ENCODE measurements around the gene GLS.
"Not testable (repeated sequence)": the region's sequence is repeated elsewhere in the genome, so short reads cannot be mapped to it uniquely, and the experiment has no call there.

Gene GLS

DNA sequence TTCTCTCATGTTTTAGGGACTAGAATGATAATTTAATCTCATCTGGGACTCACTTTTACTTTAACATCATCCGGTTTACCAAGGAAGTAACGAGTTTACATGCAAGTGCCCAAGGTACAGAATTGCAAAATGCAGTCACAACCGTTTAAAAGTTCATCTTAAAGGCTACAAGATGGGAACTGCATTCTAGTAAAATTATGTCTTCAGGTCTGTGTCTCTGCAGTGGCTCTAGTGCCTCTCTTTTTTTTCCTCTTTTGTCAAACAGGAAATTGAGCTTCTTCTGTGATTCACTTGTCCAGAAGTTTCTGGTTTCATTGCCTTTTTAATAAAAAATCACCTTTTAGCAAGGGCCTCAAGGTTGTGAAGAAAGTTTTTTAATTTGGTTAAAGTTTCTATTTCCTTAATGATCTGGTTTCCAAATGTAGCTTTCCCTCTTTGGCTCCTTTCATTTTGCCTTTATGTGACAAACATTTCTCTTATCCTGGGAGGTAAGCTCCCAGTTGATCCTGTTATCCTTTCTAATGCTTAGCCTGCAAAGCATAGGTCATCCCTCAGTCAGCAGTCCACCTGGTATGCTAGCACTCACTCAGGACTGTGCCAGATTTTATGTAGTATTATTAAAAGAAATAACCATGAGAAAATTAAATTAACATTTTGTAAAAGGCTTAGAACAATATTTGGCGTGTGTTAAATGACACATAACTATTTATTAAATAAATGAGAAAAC lies 2.4 kb downstream of the GLS start:
- DNase-seq (ENCODE audit: low read depth in 3 of 3, low spot score in 1 of 3): no peak

DNA sequence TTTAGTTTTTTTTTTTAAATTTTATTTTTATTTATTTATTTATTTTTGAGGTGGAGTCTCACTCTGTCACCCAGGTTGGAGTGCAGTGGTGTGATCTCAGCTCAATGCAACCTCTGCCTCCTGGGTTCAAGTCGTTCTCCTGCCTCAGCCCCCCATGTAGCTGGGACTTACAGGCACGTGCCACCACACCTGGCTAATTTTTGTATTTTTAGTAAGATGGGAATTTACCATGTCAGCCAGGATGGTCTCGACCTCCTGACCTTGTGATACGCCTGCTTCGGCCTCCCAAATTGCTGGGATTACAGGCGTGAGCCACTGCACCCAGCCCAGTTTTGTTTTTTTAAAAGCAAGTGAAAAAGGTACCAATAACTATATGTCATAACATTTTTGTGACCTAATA lies 5.2 kb downstream of the GLS start:
- DNase-seq (ENCODE audit: low read depth in 3 of 3, low spot score in 1 of 3): not testable (repeated sequence)

DNA sequence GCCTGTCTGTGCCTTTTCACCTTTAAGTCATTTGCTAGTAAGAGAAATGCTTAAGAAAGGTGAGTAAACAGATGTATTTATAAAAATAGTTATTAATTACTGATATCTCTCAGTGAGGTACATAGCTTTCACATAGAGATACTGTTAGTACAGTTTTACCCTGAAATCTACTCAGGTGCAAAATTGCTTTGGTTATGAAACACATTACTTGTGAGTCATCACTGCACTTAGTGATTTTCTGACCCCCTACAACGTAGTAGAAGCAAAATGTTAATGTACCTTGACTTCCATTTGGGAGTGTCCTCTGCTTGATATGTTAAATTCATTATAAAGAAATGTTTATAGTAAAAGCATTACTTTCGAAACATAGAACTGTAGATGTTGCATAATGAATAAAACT lies 6.5 kb downstream of the GLS start:
- DNase-seq (ENCODE audit: low read depth in 3 of 3, low spot score in 1 of 3): no peak

DNA sequence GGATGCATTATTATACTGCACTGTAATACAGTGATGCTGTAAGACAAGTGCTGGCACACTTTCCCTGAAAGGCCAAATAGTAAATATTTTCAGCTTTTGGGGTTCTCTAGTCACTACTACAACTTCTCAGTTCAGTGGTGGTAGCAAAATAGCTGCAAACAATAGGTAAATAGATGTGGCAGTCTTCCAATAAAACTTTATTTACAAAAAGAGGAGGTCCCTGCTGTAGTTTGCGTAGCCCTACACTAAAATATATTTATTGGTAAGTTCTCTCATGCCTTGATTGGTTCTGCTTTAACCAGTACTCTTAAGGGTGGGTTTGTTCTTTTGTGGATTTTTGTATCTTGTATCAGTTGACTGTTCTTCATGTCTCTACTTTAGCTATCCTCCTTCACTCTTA lies 7.8 kb downstream of the GLS start:
- no peak for DNase-seq (ENCODE audit: low read depth in 3 of 3, low spot score in 1 of 3)

DNA sequence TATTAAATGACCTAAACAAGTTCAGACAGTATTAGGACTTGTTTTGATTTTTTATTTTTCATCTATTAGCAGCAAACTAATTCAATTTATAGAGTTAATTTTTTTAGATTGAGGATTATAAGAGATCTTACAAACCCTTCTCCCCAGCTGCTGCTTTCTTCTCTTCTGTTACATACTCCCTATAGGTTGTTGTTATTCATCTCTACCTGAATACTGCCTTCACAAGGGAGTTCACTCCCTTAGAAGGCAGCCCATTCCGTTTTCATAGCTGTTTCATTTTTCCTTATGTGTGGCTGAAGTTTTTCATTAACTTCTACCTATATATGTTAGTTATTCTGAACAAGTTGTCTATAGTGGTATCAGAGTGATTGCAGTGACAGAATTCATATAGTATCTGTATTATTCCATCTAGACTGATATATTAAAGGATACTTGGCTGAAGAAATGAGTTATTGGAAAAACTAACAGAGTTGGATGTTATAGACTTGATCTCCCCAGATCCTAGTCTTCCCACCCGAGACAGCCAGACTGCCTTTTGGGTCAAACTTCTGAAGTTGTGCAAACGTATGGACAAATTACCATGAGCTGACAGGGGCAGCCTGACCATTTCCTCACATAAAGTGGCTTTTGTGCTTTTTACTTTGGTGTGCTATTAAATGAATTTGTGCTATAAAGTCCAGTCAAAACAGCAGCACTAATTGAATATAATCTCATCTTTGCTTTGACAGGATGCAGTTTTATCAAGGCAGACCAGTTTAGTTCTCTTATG lies 8.7 kb downstream of the GLS start:
- no peak for DNase-seq (ENCODE audit: low read depth in 3 of 3, low spot score in 1 of 3)

DNA sequence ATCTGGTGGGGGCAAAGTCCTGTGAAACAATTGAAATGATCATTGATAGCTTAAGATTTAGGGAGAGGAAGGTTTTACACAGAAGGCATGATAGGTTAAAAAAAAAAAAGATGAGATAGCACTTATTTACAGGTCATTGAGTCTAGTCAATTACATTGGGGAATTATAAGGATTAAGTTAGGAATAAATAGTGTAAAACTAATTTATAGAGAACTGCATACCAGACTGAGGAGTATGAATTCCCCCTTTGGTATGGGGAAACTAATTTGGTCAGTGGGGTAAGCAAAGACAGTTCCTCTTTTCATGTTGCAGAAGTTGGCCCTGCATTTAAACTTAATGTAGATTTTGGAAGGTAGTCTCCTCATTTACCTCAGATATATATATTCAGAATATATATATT lies 10.8 kb downstream of the GLS start:
- DNase-seq (ENCODE audit: low read depth in 3 of 3, low spot score in 1 of 3): no peak

DNA sequence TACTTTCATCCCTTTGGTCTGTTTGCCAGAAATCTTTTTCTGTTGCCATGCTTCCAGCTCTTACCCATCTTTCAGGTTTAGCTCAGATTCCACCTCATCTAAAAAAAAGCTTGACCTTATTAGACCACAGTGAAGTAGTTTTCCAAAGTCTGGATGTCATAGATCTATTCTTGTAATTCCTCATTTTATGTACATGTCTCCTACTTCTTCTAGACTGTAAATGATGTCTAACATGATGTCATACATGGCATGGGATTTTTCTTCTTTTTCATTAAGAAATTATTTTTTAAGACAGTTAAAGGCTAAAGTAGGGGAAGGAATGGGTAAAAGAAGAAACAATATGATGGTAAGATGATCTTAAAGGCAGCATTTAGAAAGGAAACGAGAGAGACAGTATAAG lies 11.3 kb downstream of the GLS start:
- no peak for DNase-seq (ENCODE audit: low read depth in 3 of 3, low spot score in 1 of 3)

DNA sequence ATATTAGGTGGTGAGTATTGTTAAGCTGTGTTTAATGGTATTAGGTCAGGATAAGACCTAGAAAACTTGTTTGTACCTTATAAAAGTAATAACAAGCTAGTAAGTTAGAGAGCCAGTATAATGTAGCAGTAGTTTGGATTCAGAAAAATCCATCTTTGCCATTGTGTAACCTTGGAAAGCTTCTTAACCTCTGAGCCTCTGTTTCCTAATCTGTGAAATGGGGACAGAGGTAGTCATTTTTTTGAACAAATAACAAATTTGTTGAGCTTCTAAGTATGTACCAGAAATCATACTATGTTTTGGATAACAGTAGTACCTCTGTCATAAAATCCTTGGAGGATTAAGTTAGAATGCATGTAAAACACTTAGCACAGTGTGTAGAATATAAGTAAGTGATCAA lies 12.5 kb downstream of the GLS start:
- no peak for DNase-seq (ENCODE audit: low read depth in 3 of 3, low spot score in 1 of 3)

DNA sequence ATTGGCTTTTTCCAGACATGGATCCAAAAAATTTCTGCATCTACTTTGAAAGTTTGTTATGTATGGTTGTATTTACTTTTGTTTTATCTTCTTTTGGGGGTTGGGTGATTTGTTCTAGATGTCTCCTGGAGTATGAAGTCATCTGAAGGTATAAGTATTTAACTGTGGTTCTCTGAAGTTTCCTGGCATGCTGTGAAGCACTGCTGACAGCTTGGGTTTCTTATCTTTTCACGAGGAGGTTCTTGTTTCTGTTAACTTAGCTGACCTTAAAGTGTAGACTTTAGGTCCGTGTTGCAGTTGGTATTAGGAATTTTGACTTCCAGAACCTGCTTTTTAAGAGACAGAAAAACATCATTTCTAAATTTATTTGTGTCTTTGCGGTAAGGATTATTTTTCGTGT lies 15.9 kb downstream of the GLS start:
- no peak for DNase-seq (ENCODE audit: low read depth in 3 of 3, low spot score in 1 of 3)

DNA sequence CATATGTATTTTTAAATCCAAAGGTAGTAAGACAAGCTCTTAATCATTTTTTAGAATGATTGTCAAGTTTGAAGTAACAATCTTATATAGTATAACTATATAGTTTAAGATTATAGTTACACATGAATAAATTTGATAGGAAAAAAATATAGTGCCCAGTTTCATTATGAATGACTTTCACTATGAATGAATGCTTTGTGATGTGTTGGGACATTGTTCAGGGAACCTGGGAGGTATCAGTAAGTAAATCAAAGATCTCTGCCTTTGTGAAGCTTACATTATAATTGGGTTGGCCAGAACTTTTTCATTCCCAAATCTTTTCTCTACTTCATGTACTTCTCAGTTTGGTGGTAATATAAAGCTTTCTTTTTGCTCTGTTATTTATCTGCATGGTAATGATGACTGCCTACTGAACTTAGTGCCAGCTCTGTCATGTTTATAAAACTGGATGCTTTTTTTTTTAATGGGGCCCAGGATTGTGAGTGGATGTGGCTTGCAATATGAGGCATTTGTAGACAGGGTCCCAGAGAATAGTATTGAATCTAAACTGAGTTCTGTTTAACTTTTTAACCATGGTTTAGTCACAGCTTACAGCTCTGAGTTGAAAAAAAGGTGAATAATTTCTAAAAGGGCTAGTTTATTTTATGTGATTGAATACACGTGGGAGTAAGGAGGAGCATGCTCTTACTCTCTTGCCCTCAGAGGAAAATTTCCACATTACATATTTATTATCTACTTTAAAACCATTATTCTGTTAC lies 23.3 kb downstream of the GLS start:
- DNase-seq (ENCODE audit: low read depth in 3 of 3, low spot score in 1 of 3): no peak

DNA sequence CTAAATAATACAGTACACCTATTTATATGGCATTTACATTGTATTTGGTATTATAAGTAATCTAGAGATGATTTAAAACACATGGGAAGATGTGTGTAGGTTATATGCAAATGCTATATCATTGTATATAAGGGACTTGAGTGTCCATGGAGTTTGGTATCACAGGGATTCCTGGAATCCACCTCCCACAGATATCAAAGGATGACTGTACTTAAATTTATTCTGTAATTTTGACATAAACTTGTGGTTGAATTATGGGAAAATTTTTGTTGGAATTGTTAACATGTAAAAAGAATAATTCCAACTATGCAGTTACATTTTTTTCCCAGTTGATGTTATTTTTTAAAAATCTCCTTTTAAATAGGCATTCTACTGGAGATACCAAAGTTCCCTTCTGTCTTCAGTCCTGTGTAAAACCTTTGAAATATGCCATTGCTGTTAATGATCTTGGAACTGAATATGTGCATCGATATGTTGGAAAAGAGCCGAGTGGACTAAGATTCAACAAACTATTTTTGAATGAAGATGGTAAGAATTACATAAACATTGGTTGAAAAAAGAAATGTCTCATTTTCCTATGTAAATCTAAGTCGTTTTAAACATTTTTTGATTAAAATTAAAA lies 24.1 kb downstream of the GLS start:
- DNase-seq (ENCODE audit: low read depth in 3 of 3, low spot score in 1 of 3): no peak

DNA sequence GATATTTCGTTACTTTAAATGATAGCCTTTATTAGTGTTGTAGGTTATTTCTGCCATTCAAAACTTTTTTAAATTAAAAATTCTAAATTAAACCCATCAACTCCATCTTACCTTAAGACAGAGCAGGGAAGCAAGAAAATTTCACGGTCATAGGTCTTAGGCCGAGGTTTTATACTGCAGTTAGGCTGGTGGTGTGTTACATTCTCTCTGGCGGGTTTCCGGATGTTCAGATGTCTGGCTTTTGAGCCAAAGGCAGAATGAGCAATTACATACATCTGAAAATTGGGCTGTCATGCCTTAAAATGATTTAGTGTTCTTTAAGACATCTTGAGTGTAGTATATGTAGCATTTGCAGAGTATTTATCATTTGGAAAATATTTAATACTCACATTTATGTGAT lies 27.9 kb downstream of the GLS start:
- DNase-seq (ENCODE audit: low read depth in 3 of 3, low spot score in 1 of 3): no peak

DNA sequence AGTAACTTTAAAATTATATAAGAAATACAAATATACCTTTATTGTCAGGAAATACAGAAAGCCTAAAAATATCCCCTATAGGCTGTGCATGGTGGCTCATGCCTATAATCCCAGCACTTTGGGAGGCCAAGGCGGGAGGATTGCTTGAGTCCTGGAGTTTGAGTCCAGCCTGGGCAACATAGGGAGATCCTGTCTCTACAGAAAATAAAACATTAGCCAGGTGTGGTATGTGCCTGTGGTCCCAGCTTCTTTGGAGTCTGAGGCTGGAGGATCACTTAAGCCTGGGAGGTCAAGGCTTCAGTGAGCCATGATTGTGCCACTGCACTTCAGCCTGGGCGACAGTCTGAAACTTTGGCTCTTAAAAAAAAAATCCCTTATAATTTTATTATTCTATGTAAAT lies 29.1 kb downstream of the GLS start:
- no peak for DNase-seq (ENCODE audit: low read depth in 3 of 3, low spot score in 1 of 3)

DNA sequence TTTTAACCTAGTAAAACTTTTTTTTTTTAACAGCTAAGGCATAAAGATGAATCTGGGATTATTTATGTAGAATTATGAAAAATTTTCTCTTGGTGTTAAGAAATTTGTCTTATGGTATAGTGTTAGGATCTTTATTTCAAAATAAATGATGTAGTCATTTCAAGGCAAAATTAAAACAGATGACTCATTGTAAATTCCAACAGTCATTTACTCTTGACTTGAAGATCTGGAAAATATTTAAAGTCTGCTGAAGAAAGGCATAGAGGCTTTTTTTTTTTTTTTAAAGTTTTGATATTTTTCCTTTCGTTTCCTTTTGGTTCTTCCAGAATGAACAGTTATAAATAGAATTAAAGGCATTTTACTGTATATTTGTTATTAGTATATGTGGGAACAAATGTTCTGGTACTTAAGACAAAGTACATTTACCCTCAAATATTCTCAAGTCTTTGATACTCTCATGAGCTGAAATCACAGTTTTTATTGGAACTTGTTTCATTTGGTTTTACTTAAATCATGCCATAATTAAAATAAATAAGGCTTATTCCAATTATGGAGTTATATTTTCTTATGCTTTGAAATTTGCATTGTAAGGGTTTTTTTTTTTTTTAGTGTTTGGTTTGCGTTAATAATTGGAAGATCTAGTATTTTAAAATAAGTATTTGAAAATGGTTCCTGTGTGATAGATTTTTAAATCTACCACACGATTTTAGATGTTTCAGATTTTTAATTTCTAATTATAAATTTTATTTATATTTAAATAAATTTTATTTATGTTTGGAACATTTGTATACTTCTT lies 29.9 kb downstream of the GLS start:
- DNase-seq (ENCODE audit: low read depth in 3 of 3, low spot score in 1 of 3): no peak

DNA sequence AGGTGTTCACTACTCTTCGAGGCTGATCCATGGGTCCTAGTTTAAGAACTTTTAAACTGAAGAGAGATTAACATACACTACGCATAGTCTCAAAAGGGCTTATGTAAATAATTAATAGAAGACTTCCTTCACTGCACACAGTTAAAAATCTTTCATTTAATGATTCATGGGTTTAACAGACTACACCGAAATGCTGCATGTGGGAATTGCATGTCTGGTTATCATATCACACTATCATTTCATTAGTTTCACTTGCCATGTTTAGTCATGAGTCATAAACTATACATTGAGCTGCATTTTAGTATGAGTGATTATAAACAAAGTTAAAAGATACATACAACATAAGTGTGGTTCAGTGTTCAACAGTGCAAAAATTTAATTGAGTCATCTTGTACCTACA lies 31.2 kb downstream of the GLS start:
- no peak for DNase-seq (ENCODE audit: low read depth in 3 of 3, low spot score in 1 of 3)

DNA sequence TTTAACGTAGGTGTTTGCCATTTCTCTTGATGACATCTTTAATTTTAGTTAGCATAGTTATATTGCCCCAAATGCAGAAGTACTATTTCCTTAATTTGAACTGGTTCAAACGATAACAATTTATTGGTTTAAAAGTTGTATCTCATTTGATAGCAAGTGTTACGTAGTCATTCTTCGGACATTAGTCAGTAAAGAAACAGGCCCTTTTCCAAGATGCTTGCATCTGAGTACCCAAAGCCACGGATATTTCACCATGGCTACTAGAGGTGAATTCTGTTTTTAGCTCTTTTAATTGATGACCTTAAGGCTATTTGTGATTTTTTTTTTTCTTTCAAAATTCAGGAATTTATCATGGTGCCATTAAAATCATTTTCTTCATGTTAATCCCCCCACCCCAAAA lies 32.1 kb downstream of the GLS start:
- DNase-seq (ENCODE audit: low read depth in 3 of 3, low spot score in 1 of 3): no peak

DNA sequence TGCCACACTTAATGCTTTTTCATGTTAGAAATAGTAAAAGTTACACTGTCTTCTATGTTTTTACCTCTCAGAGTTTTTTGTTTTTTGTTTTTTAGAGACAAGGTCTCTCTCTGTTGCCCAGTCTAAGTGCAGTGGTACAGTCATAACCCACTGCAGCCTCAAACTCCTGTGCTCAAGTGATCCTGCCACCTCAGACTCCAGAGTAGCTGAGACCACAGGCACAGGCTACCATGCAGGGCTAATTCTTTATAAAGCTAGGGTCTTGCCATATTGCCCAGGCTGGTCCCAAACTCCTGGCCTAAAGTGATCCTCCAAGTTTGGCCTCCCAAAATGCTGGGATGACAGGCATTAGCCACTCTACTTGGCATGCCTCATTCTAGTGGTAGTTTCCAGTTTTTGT lies 33.1 kb downstream of the GLS start:
- no peak for DNase-seq (ENCODE audit: low read depth in 3 of 3, low spot score in 1 of 3)

DNA sequence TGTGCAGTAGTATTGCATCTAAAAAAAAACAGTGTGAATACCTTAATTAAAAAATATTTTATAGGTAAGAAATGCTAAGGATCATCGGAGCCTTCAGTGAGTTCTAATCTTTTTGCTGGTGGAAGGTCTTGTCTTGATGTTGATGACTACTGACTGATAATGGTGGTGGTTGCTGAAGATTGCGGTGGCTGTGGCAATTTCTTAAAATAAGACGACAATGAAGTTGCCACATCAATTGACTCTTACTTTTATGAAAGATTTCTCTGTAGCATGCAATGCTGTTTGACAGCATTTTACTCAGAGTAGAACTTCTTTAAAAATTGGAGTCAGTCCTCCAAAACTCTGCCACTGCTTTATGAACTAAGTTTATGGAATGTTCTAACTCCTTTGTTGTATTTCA lies 36.2 kb downstream of the GLS start:
- DNase-seq (ENCODE audit: low read depth in 3 of 3, low spot score in 1 of 3): no peak

DNA sequence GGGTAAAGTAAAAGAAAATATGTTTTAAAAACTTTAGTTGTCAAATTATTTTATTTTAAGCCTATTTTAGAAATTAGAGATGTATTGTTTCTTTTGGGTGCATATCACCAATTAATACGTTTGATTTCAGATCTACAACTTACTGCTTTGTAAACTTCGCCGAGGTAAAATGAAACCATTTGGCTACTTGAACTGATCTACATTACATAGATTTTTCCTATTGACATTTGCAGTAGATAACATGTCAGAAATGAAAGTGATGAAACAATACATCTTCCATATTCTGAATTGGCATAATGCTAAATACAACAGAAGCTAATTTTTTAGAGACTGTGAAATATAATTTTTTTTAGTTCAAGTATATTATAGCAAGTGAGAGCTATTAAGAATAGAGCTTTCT lies 39.5 kb downstream of the GLS start:
- DNase-seq (ENCODE audit: low read depth in 3 of 3, low spot score in 1 of 3): no peak

DNA sequence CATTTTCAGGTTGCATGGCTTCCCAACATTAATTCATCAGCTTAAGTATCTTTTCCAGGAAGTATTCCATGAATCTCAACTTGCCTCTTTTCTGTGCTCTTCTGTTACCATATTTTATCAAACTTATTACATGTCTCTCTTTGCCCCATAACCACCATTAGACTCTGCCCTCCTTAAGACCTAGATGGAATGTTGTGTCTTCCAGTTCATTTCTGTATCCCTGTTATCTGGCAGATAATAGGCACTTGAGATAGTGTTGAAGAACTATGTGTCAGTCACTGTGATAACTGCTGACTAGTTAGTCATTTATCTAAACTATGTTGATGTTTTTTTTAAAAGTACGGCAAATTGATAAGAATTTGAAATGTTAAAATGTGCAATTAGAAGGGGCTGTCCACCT lies 41.8 kb downstream of the GLS start:
- DNase-seq (ENCODE audit: low read depth in 3 of 3, low spot score in 1 of 3): no peak

DNA sequence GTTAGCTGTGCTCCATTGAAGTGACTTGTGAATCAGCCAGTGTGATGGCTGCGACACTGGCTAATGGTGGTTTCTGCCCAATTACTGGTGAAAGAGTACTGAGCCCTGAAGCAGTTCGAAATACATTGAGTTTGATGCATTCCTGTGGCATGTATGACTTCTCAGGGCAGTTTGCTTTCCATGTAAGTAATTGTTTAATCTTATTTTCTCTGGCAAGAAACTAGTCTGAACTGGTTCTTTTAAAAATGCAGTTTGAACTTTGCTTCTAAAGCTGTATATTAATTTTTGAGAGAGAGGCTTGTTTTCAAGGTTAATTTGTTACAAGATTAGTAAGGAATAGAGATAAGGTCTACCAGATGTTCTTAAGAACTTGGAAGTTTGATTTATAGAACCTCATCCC lies 46.7 kb downstream of the GLS start:
- no peak for DNase-seq (ENCODE audit: low read depth in 3 of 3, low spot score in 1 of 3)
